ENCODE results near the gene CNKSR3.
"Not testable (repeated sequence)": the region's sequence is repeated elsewhere in the genome, so short reads cannot be mapped to it uniquely, and the experiment has no call there.

Gene CNKSR3

DNA sequence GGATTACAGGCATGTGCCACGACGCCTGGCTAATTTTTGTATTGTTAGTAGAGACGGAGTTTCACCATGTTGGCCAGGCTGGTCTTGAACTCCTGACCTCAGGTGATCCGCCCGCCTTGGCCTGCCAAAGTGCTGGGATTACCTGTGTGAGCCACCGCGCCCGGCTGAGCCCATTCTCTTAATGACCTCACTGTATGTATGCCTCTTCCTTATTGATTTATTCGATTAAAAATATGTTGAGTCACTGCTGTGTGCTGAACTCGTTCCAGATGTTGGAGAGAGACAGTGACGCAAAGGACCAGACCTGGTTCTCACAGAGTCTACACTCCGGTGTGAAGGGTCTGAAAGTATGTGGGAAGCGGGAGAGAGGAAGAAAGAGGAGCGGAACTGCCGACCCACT is 31.4 kb upstream of the CNKSR3 start:
- H3K4me3 ChIP-seq (replicated peaks; ENCODE audit: insufficient read depth, low read length); H3K27ac ChIP-seq (replicated peaks); DNase-seq (ENCODE audit: low read depth in 1 of 2, low spot score in 1 of 2); H3K27me3 ChIP-seq (ENCODE audit: insufficient read depth, poor library complexity, severe bottlenecking): not testable (repeated sequence)

DNA sequence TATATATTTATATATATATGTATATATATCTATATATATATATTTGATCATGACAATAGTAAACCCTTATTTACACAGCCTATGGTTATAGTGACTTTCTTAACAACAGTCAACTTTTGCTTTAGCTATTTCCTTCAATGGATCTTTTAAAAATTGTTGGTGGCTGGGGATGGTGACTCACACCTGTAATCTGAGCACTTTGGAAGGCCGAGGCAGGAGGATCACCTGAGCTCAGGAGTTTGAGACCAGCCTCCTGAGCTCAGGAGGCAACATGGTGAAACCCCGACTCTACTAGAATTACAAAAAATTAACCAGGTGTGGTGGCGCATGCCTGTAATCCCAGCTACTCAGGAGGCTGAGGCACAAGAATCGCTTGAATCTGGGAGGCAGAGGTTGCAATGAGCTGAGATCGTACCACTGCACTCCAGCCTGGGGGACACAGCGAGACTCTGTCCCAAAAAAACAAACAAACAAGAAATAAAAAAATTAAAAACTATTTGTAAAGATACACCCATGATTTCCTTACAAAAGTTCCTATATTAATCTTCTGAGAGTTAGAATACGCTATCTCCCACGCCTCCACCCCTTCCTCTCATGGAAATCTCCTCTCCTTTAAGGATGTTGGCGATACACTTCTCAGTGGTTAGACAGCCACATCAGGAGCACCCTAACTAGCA is 29.2 kb upstream of the CNKSR3 start:
- Histone ChIP-seq H3K4me3 (replicated peaks; ENCODE audit: insufficient read depth, low read length) (no peak overlapping the region), H3K27ac (replicated peaks) (no peak overlapping the region), H3K27me3 (ENCODE audit: insufficient read depth, poor library complexity, severe bottlenecking) (no peaks in the 10 kb centered on the region)
- DNase-seq (ENCODE audit: low read depth in 1 of 2, low spot score in 1 of 2) = no peak
- TF ChIP-seq, protein P1, sequence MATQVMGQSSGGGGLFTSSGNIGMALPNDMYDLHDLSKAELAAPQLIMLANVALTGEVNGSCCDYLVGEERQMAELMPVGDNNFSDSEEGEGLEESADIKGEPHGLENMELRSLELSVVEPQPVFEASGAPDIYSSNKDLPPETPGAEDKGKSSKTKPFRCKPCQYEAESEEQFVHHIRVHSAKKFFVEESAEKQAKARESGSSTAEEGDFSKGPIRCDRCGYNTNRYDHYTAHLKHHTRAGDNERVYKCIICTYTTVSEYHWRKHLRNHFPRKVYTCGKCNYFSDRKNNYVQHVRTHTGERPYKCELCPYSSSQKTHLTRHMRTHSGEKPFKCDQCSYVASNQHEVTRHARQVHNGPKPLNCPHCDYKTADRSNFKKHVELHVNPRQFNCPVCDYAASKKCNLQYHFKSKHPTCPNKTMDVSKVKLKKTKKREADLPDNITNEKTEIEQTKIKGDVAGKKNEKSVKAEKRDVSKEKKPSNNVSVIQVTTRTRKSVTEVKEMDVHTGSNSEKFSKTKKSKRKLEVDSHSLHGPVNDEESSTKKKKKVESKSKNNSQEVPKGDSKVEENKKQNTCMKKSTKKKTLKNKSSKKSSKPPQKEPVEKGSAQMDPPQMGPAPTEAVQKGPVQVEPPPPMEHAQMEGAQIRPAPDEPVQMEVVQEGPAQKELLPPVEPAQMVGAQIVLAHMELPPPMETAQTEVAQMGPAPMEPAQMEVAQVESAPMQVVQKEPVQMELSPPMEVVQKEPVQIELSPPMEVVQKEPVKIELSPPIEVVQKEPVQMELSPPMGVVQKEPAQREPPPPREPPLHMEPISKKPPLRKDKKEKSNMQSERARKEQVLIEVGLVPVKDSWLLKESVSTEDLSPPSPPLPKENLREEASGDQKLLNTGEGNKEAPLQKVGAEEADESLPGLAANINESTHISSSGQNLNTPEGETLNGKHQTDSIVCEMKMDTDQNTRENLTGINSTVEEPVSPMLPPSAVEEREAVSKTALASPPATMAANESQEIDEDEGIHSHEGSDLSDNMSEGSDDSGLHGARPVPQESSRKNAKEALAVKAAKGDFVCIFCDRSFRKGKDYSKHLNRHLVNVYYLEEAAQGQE (IDR thresholded peaks at IDR 0.05; ENCODE audit: insufficient replicate concordance, low read depth) = no peak
- no peak for TF ChIP-seq POLR2AphosphoS5 (IDR thresholded peaks at IDR 0.05; ENCODE audit: low read depth)
- no peak for TF ChIP-seq GABPA (IDR thresholded peaks at IDR 0.05; ENCODE audit: low read depth)
- TF ChIP-seq, protein P2, sequence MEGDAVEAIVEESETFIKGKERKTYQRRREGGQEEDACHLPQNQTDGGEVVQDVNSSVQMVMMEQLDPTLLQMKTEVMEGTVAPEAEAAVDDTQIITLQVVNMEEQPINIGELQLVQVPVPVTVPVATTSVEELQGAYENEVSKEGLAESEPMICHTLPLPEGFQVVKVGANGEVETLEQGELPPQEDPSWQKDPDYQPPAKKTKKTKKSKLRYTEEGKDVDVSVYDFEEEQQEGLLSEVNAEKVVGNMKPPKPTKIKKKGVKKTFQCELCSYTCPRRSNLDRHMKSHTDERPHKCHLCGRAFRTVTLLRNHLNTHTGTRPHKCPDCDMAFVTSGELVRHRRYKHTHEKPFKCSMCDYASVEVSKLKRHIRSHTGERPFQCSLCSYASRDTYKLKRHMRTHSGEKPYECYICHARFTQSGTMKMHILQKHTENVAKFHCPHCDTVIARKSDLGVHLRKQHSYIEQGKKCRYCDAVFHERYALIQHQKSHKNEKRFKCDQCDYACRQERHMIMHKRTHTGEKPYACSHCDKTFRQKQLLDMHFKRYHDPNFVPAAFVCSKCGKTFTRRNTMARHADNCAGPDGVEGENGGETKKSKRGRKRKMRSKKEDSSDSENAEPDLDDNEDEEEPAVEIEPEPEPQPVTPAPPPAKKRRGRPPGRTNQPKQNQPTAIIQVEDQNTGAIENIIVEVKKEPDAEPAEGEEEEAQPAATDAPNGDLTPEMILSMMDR (IDR thresholded peaks at IDR 0.05; ENCODE audit: insufficient read depth, low read length) = no peak
- no peak for TF ChIP-seq SPI1 (IDR thresholded peaks at IDR 0.05; ENCODE audit: borderline replicate concordance, low read depth)

DNA sequence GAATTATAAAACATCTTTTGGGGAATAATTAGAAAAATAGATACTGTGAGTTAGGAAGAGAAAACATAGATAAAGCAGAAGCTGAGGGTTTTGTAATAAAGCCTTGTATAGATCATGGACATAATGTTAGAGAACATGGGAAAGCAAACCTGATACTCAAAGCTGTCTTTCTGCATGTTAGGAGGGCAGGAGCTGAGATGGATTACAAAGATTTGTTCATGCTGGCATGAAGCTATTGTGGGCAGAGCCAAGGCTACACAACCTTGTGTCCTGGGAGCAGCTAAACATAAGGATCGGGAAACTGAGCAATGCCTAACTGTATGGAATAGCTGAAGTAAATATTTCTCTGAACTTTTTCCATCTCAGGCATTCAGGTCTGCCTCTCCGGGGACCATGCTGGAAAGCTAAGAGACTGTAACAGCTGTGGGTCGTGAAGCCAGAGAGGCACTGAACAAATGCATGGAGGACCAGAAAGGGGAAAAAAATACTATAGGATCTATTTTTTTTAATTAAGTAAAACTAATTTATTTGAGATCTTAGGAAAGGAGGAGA is 28.2 kb upstream of the CNKSR3 start:
- TF ChIP-seq SPI1 (IDR thresholded peaks at IDR 0.05; ENCODE audit: borderline replicate concordance, low read depth) (no peak), GABPA (IDR thresholded peaks at IDR 0.05; ENCODE audit: low read depth) (no peak), POLR2AphosphoS5 (IDR thresholded peaks at IDR 0.05; ENCODE audit: low read depth) (no peak)
- TF ChIP-seq, protein P2 (IDR thresholded peaks at IDR 0.05; ENCODE audit: insufficient read depth, low read length) = no peak
- TF ChIP-seq, protein P1 (IDR thresholded peaks at IDR 0.05; ENCODE audit: insufficient replicate concordance, low read depth) = no peak
- H3K27ac ChIP-seq (replicated peaks) = no peak overlapping the region

DNA sequence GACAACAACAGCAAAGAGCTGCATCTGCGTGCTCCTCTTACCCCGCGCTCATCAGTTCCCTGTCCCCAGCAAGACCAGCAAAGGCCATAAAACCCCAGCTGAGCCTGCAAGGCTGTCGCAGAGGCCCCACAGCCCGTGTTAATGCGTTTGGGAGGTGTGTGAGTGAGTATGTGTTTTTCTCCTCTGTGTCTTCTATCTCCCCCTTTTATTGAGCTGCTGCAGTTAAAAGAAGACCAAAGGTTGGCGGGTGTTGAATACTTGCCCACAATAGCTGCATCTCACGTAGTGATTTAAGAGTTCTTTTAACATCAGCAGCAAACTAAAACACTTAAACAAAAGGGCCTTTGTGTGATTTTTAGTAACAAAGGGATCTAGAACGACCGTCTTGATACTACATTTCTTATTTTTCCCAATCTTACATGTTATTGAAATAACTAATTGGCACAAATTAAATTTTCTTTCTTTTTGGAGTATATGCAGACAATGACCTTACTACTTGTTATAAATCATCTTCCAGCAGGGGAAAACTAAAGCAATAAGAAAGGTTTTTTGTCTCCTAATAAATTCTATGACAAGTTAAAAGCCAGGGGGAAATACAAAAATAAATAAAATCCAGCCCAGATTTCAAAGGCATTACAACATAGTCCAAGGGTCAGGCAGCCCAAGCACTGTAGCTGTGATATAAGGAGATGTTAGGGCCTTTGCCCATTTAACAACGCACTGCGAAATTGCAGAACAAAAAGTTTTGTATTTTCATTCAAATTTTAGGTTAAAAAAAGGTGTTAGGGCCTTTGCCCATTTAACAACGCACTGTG is 27.2 kb upstream of the CNKSR3 start:
- no peak for DNase-seq (ENCODE audit: low read depth in 1 of 2, low spot score in 1 of 2)
- Histone ChIP-seq H3K27ac (replicated peaks) (no peak overlapping the region), H3K27me3 (ENCODE audit: insufficient read depth, poor library complexity, severe bottlenecking) (no peaks in the 10 kb centered on the region), H3K4me3 (replicated peaks; ENCODE audit: insufficient read depth, low read length) (no peak overlapping the region)
- TF ChIP-seq SPI1 (IDR thresholded peaks at IDR 0.05; ENCODE audit: borderline replicate concordance, low read depth) (no peak), GABPA (IDR thresholded peaks at IDR 0.05; ENCODE audit: low read depth) (no peak), POLR2AphosphoS5 (IDR thresholded peaks at IDR 0.05; ENCODE audit: low read depth) (no peak)
- TF ChIP-seq, protein P2 (IDR thresholded peaks at IDR 0.05; ENCODE audit: insufficient read depth, low read length) = no peak
- TF ChIP-seq, protein P1 (IDR thresholded peaks at IDR 0.05; ENCODE audit: insufficient replicate concordance, low read depth) = no peak

More for the DNA sequence above, 28.2 kb upstream of the CNKSR3 start:
- Histone ChIP-seq H3K27me3 (ENCODE audit: insufficient read depth, poor library complexity, severe bottlenecking) (no peaks in the 10 kb centered on the region), H3K4me3 (replicated peaks; ENCODE audit: insufficient read depth, low read length) (no peak overlapping the region)
- no peak for DNase-seq (ENCODE audit: low read depth in 1 of 2, low spot score in 1 of 2)

Data from HL-60 (cell line).